ENCODE data around the gene C19orf12. TPM values are rescaled to one million over a fixed set of nuclear protein-coding genes. Genes with fewer than 3 reads are reported as not detected.
A peak's percentile ranks its signal among the peaks of the same experiment; 100 is the strongest.

Gene C19orf12
- total RNA-seq, 4 donors from 2014 or later = 8.5 to 35.0 (median 31.5) TPM

- no peak for TF ChIP-seq POLR2A (IDR thresholded peaks at IDR 0.05)
- TF ChIP-seq, protein P1, sequence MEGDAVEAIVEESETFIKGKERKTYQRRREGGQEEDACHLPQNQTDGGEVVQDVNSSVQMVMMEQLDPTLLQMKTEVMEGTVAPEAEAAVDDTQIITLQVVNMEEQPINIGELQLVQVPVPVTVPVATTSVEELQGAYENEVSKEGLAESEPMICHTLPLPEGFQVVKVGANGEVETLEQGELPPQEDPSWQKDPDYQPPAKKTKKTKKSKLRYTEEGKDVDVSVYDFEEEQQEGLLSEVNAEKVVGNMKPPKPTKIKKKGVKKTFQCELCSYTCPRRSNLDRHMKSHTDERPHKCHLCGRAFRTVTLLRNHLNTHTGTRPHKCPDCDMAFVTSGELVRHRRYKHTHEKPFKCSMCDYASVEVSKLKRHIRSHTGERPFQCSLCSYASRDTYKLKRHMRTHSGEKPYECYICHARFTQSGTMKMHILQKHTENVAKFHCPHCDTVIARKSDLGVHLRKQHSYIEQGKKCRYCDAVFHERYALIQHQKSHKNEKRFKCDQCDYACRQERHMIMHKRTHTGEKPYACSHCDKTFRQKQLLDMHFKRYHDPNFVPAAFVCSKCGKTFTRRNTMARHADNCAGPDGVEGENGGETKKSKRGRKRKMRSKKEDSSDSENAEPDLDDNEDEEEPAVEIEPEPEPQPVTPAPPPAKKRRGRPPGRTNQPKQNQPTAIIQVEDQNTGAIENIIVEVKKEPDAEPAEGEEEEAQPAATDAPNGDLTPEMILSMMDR (IDR thresholded peaks at IDR 0.05) = no peak
- Histone ChIP-seq H3K4me1 (peaks cover 32 to 33% of the 10 kb centered on the region in 2 donors), H3K27me3 (no peaks in the 10 kb centered on the region), H3K9me3 (no peaks in the 10 kb centered on the region), H3K27ac (peak overlapping the region; percentile 96 to 97), H3K36me3 (no peaks in the 10 kb centered on the region), H3K4me3 (no peak overlapping the region)
- intact Hi-C loops (cut with DNase I; ENCODE audit: low total_unique reads) = no loop called here
- DNase-seq = no peak
Observed at GRCh38 chr19:29667901-29668341, 47.1 kb downstream of the C19orf12 start.

DNA sequence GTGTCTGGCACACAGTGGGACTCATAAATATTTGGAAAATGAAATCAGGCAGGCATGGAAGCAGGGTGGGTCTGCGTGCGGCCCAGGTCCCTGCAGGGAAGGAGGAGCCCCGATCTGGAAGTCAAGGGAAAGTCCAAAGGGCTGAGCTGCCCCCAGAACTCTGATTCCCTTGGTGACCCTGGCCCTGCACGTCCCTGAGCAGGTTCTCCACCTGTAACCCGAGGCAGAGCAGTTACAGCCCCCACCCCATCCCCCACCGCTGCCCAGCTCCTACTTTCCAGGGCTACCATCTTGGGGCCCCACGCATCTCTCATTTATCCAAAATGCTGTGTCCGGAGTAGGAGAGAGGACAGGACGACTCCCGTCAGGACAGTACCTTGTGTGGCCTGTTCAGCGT is 47.7 kb downstream of the C19orf12 start:
- peak overlapping the region; percentile 74 to 88 for H3K4me3 ChIP-seq
- TF ChIP-seq POLR2A (IDR thresholded peaks at IDR 0.05) = no peak
- TF ChIP-seq, protein P1 (IDR thresholded peaks at IDR 0.05) = no peak
- intact Hi-C loops (cut with DNase I; ENCODE audit: low total_unique reads) = no loop called here
- peak overlapping the region; percentile 96 to 97 for H3K27ac ChIP-seq
- H3K9me3 ChIP-seq = no peaks in the 10 kb centered on the region
- no peaks in the 10 kb centered on the region for H3K36me3 ChIP-seq
- no peak for DNase-seq
- no peaks in the 10 kb centered on the region for H3K27me3 ChIP-seq
- peaks cover 30 to 33% of the 10 kb centered on the region in 2 donors for H3K4me1 ChIP-seq

DNA sequence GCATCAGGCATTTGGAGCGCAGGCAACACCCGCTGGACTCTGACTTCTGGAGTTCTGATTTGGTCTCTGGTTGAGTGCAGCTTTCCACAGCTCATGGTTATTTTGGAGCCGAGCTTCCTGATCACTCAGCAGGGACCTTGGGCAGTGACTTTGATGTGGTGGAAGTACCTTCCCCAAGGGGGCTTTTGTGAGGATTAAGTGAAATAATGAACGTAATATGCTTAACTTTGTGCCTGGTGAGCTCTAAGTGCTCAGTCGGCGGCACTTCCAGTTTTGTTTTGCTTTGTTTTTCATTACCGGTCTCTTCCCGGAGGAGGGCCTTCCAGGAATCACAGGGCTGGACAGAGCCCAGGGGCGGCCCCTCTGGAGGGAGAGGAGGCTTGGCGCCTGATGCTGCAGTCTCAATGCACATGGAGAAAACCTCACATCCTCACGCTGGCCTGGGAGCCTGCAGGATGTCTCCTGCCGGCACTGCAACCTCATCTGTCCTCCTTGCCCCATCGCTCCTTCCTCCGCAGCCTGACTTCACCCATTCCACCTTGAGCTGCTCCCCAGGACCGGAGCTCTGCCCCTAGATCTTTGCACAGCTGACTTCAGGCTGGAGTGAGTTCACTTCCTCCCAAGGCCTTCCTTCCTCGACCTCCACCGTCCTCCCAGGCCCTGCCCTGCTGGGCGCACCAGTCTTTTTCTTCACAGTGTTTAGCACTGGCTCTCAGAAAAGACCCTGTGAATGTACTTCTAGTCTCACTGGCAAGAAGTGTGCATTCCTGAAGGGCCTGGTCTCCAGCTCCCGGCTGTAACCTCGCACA is 48.3 kb downstream of the C19orf12 start:
- Histone ChIP-seq H3K9me3 (no peaks in the 10 kb centered on the region), H3K4me1 (peaks cover 28 to 33% of the 10 kb centered on the region in 2 donors), H3K36me3 (no peaks in the 10 kb centered on the region), H3K4me3 (peak overlapping the region; percentile 74 to 88), H3K27ac (peak overlapping the region; percentile 96 to 97), H3K27me3 (no peaks in the 10 kb centered on the region)
- peak; percentile 82 to 87 for DNase-seq
- intact Hi-C loops (cut with DNase I; ENCODE audit: low total_unique reads) = no loop called here
- no peak for TF ChIP-seq POLR2A (IDR thresholded peaks at IDR 0.05)
- TF ChIP-seq, protein P1 (IDR thresholded peaks at IDR 0.05) = no peak

- Histone ChIP-seq H3K36me3 (no peaks in the 10 kb centered on the region), H3K4me1 (peaks cover 29 to 33% of the 10 kb centered on the region in 2 donors), H3K27ac (peak overlapping the region; percentile 96 to 97), H3K4me3 (peak overlapping the region; percentile 74 to 88), H3K27me3 (no peaks in the 10 kb centered on the region), H3K9me3 (no peaks in the 10 kb centered on the region)
- intact Hi-C loops (cut with DNase I; ENCODE audit: low total_unique reads) = no loop called here
- peak in 1 of 2 donors; percentile 35 for TF ChIP-seq POLR2A (IDR thresholded peaks at IDR 0.05)
- TF ChIP-seq, protein P1 (IDR thresholded peaks at IDR 0.05) = no peak
- DNase-seq = peak; percentile 54 to 68
Observed at GRCh38 chr19:29665826-29666577, 49.1 kb downstream of the C19orf12 start.
